Right lobe of liver (tissue), 4 donors: Measurements from ENCODE around the gene FGR.

Source experiments
- CTCF ChIP-seq, 4 donors: fragments of 200-600 bp in 3 of 4; fragments of 450-650 bp in 1 of 4; IDR thresholded peaks; one replicate each; pipeline versions ENCODE4 v1.5.1 to v1.8.0; 2016 to 2022; ENCODE audit warnings: antibody characterized with exemption in 4 of 4, mild to moderate bottlenecking in 2 of 4
- POLR2A ChIP-seq: fragments of 450-650 bp; IDR thresholded peaks from one replicate; pipeline ENCODE4 v1.6.1; 2017; ENCODE audit warnings: antibody characterized with exemption, mild to moderate bottlenecking
- donor health status: DM: no; HTN: no; CAD: no.
- donor health status: DM: no; HTN: no; CAD: no.
- donor health status: DM: no; HTN: yes; CAD: no.

DNA sequence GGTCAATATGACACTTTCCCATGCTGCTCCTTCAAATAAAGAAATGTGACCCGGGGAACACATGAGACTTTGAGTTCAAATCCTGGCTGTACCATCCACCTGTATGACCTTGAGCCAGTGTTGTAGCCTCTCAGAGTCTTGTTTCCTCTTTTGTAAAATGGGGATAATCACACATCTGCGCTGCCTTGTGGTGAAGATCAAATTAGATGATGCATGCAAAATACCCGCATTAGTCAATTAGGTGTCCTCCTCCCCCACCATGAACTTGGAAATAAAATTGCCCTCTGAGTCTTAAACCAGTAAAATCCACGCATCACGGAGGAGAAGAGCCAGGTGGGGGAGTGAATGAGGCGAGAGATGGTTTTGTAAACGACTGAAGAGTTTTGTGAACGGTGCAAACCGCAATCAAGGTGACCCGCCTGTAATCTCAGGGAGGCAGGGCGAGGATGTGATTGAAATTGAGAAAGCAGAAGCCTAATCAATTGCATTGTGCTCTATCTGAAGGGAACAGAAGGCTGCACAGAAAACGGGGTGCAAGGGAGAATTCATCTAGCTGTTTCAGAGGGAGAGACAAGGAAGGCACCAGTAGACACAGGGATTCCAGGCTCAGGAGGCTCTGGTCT, 25.3 kb downstream of the FGR start:
- TF ChIP-seq CTCF (IDR thresholded peaks at IDR 0.05) (no peak), POLR2A (no peak)
